BE2C (cell line): ENCODE measurements around the gene IGSF22.

Experiments used
- DNase-seq: peaks from one replicate; pipeline ENCODE4 v3.0.0-alpha.2; 2020
- H3K27me3 ChIP-seq: fragments of 250-450 bp; sonication (Bioruptor Pico); 2 replicates; pipeline ENCODE4 v1.5.1; 2020; ENCODE audit warnings: mild to moderate bottlenecking
- H3K36me3 ChIP-seq: fragments of 250-450 bp; sonication (Bioruptor Pico); 2 replicates; pipeline ENCODE4 v1.5.1; 2020; ENCODE audit warnings: mild to moderate bottlenecking
- H3K4me1 ChIP-seq: fragments of 250-450 bp; sonication (Bioruptor Pico); 2 replicates; pipeline ENCODE4 v1.5.1; 2020
- H3K4me3 ChIP-seq: 2 replicates; pipeline ENCODE4 v1.5.1; 2011; ENCODE audit warnings: low read depth, low read length
- H3K9me3 ChIP-seq: fragments of 250-450 bp; sonication (Bioruptor Pico); 2 replicates; pipeline ENCODE4 v1.5.1; 2020
- CTCF ChIP-seq: IDR thresholded peaks from 2 replicates; pipeline ENCODE4 v1.5.1; 2012; ENCODE audit warnings: mild to moderate bottlenecking, low read depth, low read length

IGSF22 gene

GRCh38 chr11:18741783-18742182 is 15.8 kb upstream of the IGSF22 start:
- TF ChIP-seq CTCF: no peak

GRCh38 chr11:18739685-18740084 is 13.7 kb upstream of the IGSF22 start:
- no peaks in the 10 kb centered on the region for H3K27me3 ChIP-seq
- TF ChIP-seq CTCF: no peak
- H3K9me3 ChIP-seq: no peaks in the 10 kb centered on the region
- no peaks in the 10 kb centered on the region for H3K36me3 ChIP-seq
- DNase-seq: no peak
- no peaks in the 10 kb centered on the region for H3K4me1 ChIP-seq
- no peak overlapping the region for H3K4me3 ChIP-seq

More at GRCh38 chr11:18741783-18742182, 15.8 kb upstream of the IGSF22 start:
- no peaks in the 10 kb centered on the region for H3K9me3 ChIP-seq
- no peak for DNase-seq
- no peak overlapping the region for H3K4me3 ChIP-seq
- H3K36me3 ChIP-seq: no peaks in the 10 kb centered on the region
- H3K27me3 ChIP-seq: no peaks in the 10 kb centered on the region
- no peaks in the 10 kb centered on the region for H3K4me1 ChIP-seq

GRCh38 chr11:18737642-18738041 is 11.7 kb upstream of the IGSF22 start:
- no peak for TF ChIP-seq CTCF
- Histone ChIP-seq H3K4me3 (no peak overlapping the region), H3K36me3 (no peaks in the 10 kb centered on the region), H3K4me1 (no peaks in the 10 kb centered on the region), H3K27me3 (no peaks in the 10 kb centered on the region), H3K9me3 (no peaks in the 10 kb centered on the region)
- no peak for DNase-seq

- Histone ChIP-seq H3K4me1 (no peaks in the 10 kb centered on the region), H3K4me3 (no peak overlapping the region), H3K36me3 (no peaks in the 10 kb centered on the region), H3K27me3 (no peaks in the 10 kb centered on the region), H3K9me3 (no peaks in the 10 kb centered on the region)
- no peak for DNase-seq
- TF ChIP-seq CTCF: no peak
These were observed 10.7 kb upstream of the IGSF22 start for GRCh38 chr11:18736590-18737148.

- H3K4me1 ChIP-seq: no peaks in the 10 kb centered on the region
- H3K9me3 ChIP-seq: no peaks in the 10 kb centered on the region
- no peaks in the 10 kb centered on the region for H3K27me3 ChIP-seq
- no peak for DNase-seq
- H3K4me3 ChIP-seq: no peak overlapping the region
- H3K36me3 ChIP-seq: no peaks in the 10 kb centered on the region
- no peak for TF ChIP-seq CTCF
These were observed 7.2 kb upstream of the IGSF22 start for GRCh38 chr11:18733202-18733601.

- H3K27me3 ChIP-seq: no peaks in the 10 kb centered on the region
- H3K4me1 ChIP-seq: no peaks in the 10 kb centered on the region
- TF ChIP-seq CTCF: peak; percentile 89
- no peaks in the 10 kb centered on the region for H3K36me3 ChIP-seq
- H3K4me3 ChIP-seq: no peak overlapping the region
- peak; percentile 33 for DNase-seq
- no peaks in the 10 kb centered on the region for H3K9me3 ChIP-seq
These were observed 6.2 kb upstream of the IGSF22 start for GRCh38 chr11:18731949-18732821.
